ENCODE data around the gene CCKAR. TPM values are rescaled to one million over a fixed set of nuclear protein-coding genes. Genes with fewer than 3 reads are reported as not detected.
A peak's percentile ranks its signal among the peaks of the same experiment; 100 is the strongest.

The CCKAR gene
- polyA plus RNA-seq, 3 donors: 0.10 TPM; not detected in 2

DNA sequence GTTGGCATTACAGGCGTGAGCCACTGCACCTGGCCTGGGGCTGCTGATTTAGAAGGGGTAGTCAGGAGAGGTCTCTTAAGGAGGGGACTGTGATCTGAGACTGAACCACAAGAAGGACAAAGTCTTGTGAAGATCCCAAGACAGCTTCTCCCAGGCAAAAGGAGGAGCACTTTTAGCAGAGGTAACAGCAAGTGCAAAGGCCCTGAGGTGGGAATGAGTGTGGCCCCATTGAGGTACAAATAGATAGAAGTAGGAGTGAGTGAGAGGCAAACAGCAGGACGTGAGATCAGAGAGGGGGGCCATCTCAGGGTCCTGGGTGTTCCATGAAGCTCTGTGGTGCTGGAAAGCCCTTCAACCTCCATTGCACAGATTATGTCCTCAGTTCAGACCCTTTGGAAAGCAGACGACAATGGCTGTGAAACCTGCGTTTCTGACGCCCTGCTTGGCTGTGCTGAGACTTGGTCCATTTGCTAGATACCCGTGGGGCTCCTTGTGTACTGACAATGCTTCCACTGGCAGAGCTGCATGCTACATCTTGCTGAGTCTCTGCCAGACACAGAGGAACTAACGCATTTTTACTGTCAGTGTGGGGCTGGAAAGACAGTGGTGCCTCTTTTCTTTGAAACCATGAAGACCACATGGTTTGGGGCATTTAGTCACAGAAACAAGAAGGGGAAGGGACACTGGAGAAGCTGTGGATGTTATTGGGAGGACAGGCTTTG, 1.3 kb upstream of the CCKAR start:
- DNase-seq (ENCODE audit: low read depth in 3 of 3, low spot score in 2 of 3): no peak

DNA sequence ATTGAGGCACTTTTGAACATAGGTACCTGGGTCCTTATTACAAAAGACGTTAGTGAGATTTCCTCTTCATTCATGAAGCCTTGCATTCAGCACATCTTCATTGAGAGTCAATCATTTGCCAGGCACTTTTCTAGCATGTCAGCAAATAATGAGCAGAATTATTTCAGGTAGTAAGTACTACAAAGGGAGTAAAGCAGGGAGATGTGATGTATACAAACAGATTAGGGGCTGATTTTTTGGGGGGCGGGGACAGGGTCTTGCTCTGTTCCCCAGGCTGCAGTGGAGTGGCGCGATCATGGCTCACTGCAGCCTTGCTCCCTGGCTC, 638 bp upstream of the CCKAR start:
- no peak for DNase-seq (ENCODE audit: low read depth in 3 of 3, low spot score in 2 of 3)

DNA sequence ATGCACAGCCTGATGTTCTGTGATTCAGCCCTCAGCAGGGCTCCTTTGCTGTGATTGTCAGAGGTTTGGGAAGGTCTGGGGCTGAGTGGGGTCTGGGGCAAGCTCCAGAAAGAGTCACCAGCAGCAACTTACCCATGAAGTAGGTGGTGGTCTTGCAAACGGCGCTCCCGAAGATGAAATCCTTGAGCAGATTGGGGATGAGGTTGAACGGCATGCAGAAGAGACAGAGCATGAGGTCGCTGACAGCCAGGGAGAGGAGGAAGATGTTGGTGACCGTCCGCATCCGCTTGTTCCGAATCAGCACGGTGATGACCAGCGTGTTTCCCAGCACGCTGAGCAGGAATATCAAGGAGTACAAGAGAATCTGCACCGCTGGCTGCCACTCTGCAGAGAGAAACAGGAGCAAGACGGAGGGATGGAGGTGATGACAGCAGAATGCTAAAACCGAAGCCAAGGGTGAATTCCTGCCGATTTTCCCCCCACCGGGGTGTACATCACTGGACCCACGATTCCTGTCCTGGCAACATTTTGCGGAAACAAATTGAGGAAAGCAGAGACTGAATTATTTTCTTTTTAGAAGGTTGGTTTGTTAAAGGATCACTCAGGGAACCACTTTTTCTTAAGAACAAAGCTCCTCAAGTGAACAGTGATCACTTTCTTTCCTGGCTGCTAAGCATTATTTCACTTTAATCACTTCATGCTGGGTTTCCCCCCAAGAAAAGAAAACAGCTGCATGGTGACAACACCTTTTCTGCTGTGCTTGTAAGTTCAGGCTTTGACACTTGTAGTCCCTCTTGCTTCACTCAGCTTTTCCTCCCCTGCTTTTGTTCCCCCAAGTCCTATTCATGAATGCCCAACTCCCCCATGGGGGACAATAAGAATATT, 941 bp downstream of the CCKAR start:
- DNase-seq (ENCODE audit: low read depth in 3 of 3, low spot score in 2 of 3): no peak

DNA sequence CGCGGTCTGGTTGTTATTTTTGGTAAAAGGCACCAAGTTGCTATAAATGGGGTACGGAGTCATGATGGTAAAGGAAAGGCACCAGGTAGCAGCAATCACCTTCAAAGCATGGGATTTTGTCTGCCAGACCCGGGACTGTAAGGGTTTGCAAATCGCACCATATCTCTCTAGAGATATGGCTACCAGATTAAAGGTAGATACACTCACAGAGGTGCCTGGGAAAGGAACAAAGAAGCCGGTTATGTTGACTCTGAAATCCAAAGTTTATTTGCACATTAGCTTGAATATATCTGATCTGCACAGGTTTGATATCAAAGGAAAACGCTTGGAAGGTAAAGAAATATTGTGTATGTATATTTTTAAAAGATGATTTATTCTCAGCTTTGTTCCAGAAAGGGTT, 4.6 kb downstream of the CCKAR start:
- DNase-seq (ENCODE audit: low read depth in 3 of 3, low spot score in 2 of 3): no peak

DNA sequence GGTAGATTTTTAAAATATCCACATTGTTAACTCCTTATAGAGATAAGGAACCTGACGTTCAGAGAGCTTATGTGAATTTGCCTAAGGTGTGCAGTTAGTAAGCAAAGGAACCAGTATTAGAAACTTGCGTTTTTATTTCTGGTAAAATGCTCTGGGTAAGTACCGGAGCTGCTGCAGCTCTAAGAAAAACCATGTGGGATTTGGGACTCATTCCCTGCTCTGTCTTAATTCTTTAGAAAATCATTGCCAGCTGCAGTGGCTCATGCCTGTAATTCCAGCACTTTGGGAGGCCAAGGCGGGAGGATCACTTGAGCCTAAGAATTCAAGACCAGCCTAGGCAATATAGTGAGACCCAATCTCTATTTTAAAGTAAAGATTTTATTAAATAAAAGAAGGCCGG, 5.8 kb downstream of the CCKAR start:
- DNase-seq (ENCODE audit: low read depth in 3 of 3, low spot score in 2 of 3): no peak

DNA sequence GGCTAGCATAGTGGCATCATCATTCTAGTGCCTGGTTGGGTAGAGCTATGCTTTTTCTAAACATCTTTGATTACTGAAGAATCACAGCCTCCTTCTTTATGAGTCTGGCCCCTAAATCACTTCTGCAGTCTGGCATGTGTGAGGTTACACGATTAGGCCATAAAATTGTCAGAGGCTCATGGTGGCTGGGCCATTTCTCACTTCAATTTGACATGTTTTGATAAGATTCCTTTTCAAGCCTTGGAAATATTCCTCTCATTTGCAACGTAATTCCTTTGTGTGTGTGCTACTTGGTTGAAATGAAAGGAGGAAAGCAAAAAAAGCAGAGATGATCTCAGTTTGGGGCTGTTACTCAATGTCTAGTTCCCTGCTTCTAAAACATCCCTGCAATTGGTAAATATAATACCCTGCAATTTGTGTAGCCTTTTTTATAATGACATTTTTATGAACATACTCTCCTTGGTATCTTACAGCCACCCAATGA, 6.2 kb downstream of the CCKAR start:
- peak in 1 of 3 donors; percentile 26 for DNase-seq (ENCODE audit: low read depth in 3 of 3, low spot score in 2 of 3)

DNA sequence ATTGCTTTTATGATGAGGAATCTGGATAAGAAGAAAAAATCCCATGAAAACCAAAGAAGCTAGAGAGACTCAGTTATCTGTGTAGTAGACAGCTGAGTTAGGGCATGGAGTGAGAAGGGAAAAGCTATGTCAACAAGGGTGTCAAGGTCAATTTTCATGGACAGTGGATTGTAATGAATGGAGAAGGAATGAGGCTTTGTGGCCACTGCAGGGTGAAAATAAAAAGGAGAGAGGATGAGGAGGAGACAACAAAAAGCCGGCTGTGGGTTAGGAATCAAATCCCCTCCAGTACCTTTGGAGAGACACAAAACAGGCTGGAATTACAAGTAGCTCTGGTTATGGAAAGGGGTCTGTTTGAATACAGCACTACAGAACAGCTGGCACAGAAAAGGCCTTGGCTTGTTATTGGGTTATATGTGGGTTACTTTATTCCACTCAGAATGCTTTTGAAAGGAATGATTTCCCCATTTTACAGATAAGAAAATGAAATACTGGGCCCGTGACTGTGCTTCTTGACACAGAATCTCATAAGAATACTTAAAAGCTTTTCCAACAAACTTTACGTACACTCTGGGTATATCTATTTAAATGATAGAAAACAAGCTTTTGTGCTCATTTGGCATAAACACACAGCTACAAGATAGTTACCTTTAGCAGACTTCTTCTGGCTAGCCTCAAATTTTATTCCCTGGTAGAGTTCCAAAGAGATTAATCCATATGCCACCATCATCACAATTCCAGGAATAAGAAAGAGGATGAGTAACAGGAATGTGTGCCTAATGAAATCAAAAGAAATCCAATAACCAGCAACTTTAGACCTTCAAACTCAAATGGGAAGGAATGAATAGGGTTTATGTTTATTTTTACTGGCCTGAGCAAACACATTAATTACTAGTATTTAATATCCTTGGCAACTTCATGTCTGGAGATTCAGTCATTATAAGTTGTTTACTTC, 7.5 kb downstream of the CCKAR start:
- DNase-seq (ENCODE audit: low read depth in 3 of 3, low spot score in 2 of 3): no peak

DNA sequence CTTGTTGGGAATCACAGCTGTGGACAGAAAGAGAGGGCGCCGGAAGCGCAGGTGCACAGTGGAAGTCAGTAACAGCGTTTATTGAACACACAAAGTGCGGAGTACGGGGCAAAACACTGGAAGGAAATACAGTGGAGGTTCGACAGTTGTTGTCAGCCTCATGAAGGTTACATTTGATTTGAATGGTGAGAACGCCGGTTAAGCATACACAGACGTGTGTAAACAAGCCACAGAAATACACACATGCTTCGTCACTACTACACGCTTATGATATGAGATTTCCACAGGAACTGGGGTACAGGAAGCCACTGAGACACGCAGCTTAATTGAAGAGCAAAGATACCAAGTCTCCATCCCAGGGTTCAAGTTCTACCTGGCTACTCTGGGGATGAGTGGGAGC, 12.0 kb downstream of the CCKAR start:
- no peak for DNase-seq (ENCODE audit: low read depth in 3 of 3, low spot score in 2 of 3)

DNA sequence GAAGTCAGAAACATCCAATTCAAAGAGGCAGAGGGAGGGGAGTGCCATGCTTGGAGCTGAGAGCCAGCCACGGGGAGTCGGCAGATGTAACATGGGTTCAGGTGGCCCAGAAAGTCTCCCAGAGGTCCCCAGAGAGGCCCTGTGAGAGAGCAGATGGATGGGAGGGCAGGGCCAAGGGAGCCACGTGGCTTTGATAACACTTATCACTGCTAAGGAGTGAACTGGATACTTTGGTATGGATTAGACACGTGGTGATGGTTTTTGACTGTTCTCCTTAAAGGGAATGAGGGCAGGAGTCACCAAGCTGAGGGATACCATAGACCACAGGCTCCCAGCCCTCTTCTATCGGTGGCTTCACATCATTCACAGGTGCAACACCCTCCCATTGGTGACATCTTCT, 13.7 kb downstream of the CCKAR start:
- DNase-seq (ENCODE audit: low read depth in 3 of 3, low spot score in 2 of 3): no peak

DNA sequence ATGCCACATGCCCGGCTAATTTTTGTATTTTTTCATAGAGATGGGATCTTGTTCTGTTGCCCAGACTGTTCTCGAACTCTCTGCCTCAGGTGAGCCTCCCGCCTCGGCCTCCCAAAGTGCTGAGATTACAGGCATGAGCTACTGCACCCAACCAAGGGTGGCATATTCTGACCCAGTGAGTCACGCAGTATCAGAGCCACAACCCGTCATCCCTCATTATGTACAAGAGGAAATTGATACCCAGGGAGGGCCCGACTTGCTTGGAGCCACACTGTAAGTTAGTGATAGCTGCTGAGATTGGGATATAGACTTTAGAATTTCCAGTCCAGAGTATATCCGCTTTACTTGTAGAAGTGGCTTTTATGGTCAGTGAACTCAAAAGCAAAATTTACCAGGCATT, 14.6 kb downstream of the CCKAR start:
- no peak for DNase-seq (ENCODE audit: low read depth in 3 of 3, low spot score in 2 of 3)

DNA sequence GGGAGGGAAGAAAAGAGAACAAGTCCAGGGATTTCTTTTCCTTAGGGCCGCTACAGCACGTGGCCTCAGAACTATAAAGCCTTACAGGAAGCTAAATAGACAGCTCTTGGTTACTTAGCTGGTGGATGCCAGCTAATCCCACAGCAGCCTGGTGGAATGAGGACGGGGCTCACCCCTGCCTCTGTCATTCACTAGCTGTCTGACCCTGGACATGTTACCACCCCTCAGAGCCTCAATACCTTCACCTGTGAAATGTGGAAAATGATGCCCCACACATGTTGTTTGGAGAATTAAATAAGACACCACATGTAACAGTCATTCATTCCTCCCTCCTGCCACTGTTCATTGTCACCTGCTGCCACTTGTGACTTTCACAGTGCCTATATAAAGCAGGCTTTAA, 15.7 kb downstream of the CCKAR start:
- DNase-seq (ENCODE audit: low read depth in 3 of 3, low spot score in 2 of 3): no peak

DNA sequence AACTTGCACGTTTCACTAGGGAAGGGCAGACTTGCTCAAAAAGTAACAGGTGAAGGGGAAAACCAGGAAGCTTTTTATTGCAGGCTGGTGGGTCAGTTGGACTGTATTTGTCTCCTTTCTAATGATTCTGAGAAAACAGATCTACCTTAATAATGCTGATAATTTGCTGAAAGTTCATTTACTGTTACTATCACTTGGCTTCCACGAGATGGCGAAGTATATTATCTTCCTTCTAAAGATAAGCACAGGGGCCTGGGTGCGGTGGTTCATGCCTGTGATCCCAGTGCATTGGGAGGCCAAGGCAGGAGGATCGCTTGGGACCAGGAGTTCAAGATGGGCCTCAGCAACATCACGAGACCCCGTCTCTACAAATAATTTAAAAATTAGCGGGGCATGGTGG, 16.4 kb downstream of the CCKAR start:
- no peak for DNase-seq (ENCODE audit: low read depth in 3 of 3, low spot score in 2 of 3)

DNA sequence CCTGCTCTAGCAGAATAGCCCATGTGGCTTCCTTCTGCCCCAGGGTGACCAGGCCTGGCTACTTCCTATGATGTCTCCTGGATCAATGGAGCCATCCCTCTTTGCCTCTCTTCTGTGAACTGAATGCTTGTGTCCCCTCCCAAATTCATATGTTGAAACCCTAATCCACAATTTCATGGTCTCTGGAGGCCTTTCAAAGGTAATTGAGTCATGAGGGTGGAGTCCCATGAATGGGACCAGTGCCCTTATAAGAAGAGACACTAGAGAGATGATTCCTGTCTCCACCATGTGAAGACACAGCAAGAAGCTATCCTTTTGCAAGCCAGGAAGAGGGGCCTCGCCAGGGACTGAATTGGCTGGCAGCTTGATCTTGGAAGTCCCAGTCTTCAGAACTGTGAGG, 18.4 kb downstream of the CCKAR start:
- no peak for DNase-seq (ENCODE audit: low read depth in 3 of 3, low spot score in 2 of 3)

DNA sequence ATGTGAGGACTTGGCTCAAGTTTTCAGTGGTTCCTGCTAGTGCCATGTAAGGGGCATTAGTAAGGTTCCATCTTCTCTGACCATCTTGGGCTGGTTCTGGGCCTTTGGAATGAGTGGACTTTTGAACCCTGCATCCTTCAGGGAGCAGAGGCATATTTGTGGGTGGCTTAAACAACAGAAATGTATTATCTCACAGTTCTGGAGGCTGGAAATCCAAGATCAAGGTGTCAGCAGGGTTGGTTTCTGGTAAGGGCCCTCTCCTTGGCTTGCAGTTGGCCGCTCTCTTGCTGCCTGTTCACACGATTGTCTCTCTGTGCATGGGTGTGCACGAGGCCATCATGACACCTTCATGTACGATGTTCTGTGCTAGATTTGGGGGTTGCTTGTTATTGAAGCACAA, 21.3 kb downstream of the CCKAR start:
- no peak for DNase-seq (ENCODE audit: low read depth in 3 of 3, low spot score in 2 of 3)

DNA sequence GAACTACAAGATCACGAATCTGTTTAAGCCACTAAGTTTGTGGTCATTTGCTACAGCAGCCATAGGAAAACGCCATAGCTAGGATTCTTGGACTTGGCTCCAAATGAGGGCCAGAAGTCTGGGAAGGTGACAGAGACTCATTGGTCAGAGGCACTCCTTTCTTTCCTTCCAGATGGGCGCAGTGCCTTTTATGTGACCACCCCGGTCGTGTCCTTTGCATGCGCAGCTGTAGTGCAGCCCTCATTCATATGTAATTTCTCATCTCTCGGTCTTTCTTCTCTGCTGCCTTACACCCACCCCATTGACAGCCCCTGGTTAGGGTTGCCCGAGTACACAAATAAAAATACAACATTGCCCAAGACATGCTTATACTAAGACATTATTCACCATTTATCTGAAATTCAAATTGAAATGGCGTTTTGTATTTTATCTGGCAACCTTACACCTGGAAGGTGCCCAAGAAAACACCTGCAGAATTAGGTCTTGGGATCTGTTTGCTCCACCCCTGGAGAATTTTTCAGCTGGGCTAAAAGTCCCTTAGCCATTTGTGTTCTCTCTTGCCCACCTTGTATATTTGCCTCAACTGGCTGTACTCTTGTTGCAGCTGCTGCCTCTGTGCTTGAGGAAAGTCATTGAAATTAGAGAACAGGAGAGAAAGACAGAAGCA, 21.9 kb downstream of the CCKAR start:
- no peak for DNase-seq (ENCODE audit: low read depth in 3 of 3, low spot score in 2 of 3)

DNA sequence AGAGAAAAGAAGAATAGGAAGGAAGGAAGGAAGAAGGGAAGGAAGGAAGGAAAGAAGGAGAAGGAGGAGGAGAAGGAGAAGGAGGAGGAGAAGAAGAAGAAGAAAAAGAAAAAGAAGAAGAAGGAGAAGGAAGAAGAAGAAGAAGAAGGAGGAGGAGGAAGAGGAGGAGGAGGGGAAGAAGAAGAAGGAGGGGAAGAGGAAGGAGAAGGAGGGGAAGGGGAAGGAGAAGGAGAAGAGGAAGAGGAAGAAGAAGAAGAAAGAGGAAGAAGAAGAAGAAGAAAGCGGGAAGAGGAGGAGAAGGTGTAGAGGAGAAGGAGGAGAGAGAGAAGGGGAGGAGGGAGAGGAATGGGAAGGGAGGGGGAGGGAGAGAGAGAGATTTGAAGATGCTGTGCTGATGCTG, 22.6 kb downstream of the CCKAR start:
- no peak for DNase-seq (ENCODE audit: low read depth in 3 of 3, low spot score in 2 of 3)

DNA sequence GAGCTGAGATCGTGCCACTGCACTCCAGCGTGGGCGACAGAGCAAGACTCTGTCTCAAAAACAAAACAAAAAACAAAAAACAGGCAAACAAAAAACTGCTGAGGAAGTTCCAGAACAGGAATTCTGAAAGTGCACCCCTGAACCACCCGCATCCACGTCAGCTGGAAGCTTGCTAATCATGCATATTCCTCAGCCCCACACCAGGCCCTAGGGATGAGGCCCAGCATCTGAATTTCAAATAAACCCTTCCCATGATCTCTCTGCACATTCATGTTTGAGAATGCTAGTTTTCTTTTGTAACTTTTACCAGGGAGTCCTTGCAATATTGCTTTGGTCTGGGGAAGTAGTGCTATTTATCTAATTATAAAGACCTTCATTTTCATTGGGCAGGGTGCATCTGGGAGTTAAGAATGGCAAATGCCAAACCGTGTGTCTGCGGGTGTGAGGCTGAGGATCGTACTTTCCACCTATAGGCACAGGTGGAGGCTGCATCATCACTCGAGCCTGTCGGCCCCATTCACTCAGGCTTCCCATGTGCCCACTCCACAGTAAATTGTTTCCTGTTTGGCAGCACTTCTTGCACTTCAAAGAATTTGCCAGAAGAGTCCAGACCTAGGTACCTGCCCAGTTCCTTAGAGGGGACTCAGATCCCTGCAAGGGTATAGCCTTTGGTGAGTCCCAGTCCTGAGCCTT, 23.6 kb downstream of the CCKAR start:
- no peak for DNase-seq (ENCODE audit: low read depth in 3 of 3, low spot score in 2 of 3)

DNA sequence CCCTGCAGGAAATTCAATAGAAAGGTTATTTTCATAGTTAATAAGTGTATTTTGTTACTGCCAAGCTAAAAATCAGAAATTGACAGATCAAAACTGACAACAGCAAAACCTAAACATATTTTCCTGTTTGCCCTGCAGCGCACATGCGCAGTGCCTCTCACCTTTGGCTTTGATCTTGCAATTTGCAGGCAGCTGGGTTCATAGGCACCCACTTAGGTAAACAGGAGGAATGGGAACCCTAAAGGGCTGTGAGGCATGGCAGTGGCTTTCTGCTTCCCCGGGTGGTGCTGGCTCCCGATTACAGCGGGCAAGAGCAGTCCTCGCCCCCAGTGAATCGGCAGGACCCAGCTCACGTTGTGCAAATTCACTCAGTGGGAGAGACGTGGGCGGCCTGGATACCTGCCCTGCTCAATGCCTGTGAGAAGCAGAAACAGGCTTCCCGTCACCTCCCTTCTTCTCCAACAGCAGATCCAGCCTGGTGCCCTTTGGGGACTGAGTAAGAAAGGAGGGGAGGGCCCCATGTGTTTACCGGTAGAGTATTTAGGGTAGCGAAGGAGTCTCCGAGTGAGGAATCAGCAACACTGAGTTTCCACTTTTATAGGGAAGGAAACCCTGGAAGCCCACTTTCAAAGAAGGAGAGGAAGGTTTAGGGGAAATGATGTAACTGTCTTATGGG, 25.7 kb downstream of the CCKAR start:
- no peak for DNase-seq (ENCODE audit: low read depth in 3 of 3, low spot score in 2 of 3)

DNA sequence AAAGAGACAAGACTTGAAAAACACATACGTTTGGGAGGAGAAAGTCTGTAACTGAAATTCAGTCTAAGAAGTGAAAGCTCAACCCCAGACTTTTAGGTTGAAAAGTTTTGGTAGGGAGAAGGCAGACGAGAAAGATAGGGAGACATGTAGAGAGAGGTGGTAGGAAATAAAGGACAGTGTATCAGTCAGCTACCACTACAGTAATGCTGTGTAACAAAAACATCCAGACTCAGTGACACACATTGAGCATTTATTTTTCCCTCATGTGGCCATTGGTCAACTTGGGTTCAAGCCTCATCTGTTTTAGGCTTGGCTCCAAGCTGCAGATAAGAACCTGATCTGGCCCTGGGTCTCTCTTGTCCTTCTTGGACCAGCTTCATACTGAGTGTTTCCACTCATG, 26.9 kb downstream of the CCKAR start:
- no peak for DNase-seq (ENCODE audit: low read depth in 3 of 3, low spot score in 2 of 3)
